Thymus (tissue), 11 donors: ENCODE results near the gene FXYD2. TPM values are rescaled to one million over a fixed set of nuclear protein-coding genes. Genes with fewer than 3 reads are reported as not detected.

Experiments
- DNase-seq, 9 donors: peaks; one replicate each; pipeline ENCODE4 v3.0.0-alpha.2; 2013; ENCODE audit warnings: low spot score in 9 of 9, low read depth in 6 of 9, missing footprints in 1 of 9
- H3K27ac ChIP-seq, 2 donors: one replicate each; pipeline ENCODE4 v1.5.1; 2013; ENCODE audit warnings: control low read depth in 1 of 2, low read depth in 1 of 2, low read length in 1 of 2, mild to moderate bottlenecking in 1 of 2, moderate library complexity in 1 of 2
- H3K27me3 ChIP-seq, 2 donors: one replicate each; pipeline ENCODE4 v1.5.1; 2013; ENCODE audit warnings: low read length in 1 of 2; ENCODE audit not compliant: control insufficient read depth in 2 of 2, insufficient read depth in 1 of 2
- H3K36me3 ChIP-seq, 2 donors: one replicate each; pipeline ENCODE4 v1.5.1; 2013; ENCODE audit warnings: low read length in 1 of 2, mild to moderate bottlenecking in 1 of 2, moderate library complexity in 1 of 2; ENCODE audit not compliant: control insufficient read depth in 2 of 2, insufficient read depth in 2 of 2
- H3K4me1 ChIP-seq, 2 donors: one replicate each; pipeline ENCODE4 v1.5.1; 2013; ENCODE audit warnings: low read length in 2 of 2; ENCODE audit not compliant: control insufficient read depth in 2 of 2, insufficient read depth in 2 of 2
- H3K4me3 ChIP-seq, 2 donors: one replicate each; pipeline ENCODE4 v1.5.1; 2013; ENCODE audit warnings: low read length in 2 of 2, control low read depth in 1 of 2, mild to moderate bottlenecking in 1 of 2
- H3K9me3 ChIP-seq, 2 donors: one replicate each; pipeline ENCODE4 v1.5.1; 2013; ENCODE audit warnings: low read length in 1 of 2, mild to moderate bottlenecking in 1 of 2; ENCODE audit not compliant: control insufficient read depth in 2 of 2, insufficient read depth in 1 of 2
- WGBS: extraction: QIAGEN DNeasy Blood & Tissue Kit; methylation state at CpG from one replicate; pipeline ENCODE4 v1.1.7; 2013; 5-methylcytosine and 5-hydroxymethylcytosine counted together
- polyA plus RNA-seq: library from polyadenylated mRNA; stranded (reverse); fragments of 200-250 nt; gene quantifications from one replicate; pipeline ENCODE4 v1.2.3, GENCODE V29; 2013
- total RNA-seq: library from RNA; stranded (reverse); fragments of 120-200 nt; gene quantifications from one replicate; pipeline ENCODE4 v1.2.4, GENCODE V29; 2013
- donor health status: healthy.

Gene FXYD2
- total and polyA plus RNA-seq, 2 donors: 78.9 to 100 TPM

GRCh38 chr11:117833401-117833891 is 8.9 kb upstream of the FXYD2 start:
- DNase-seq: no peak
- WGBS: 71% methylated on average over 7 of the region's 7 CpGs
- no peaks in the 10 kb centered on the region for H3K27me3 ChIP-seq

GRCh38 chr11:117832511-117832910 is 8.0 kb upstream of the FXYD2 start:
- H3K36me3 ChIP-seq: no peaks in the 10 kb centered on the region
- H3K9me3 ChIP-seq: no peaks in the 10 kb centered on the region
- no peaks in the 10 kb centered on the region for H3K27me3 ChIP-seq
- DNase-seq: no peak
- H3K4me3 ChIP-seq: no peak overlapping the region
- 92% methylated on average over 8 of the region's 8 CpGs for WGBS
- H3K27ac ChIP-seq: peak overlapping the region in 1 of 2 donors; percentile 3
- peaks cover 43 to 64% of the 10 kb centered on the region in 2 donors for H3K4me1 ChIP-seq

More at GRCh38 chr11:117833401-117833891, 8.9 kb upstream of the FXYD2 start:
- peaks cover 33 to 57% of the 10 kb centered on the region in 2 donors for H3K4me1 ChIP-seq
- H3K36me3 ChIP-seq: no peaks in the 10 kb centered on the region
- no peaks in the 10 kb centered on the region for H3K9me3 ChIP-seq
- no peak overlapping the region for H3K27ac ChIP-seq
- no peak overlapping the region for H3K4me3 ChIP-seq

- no peaks in the 10 kb centered on the region for H3K9me3 ChIP-seq
- no peaks in the 10 kb centered on the region for H3K27me3 ChIP-seq
- no peaks in the 10 kb centered on the region for H3K36me3 ChIP-seq
- no peak overlapping the region for H3K4me3 ChIP-seq
- H3K27ac ChIP-seq: peak overlapping the region in 1 of 2 donors; percentile 59
- H3K4me1 ChIP-seq: peaks cover 43 to 65% of the 10 kb centered on the region in 2 donors
- WGBS: 86% methylated on average over 7 of the region's 7 CpGs
- DNase-seq: no peak
Measured at GRCh38 chr11:117831661-117832415, 7.3 kb upstream of the FXYD2 start.

- DNase-seq: peak in 2 of 9 donors; percentile 45 to 61
- H3K36me3 ChIP-seq: no peaks in the 10 kb centered on the region
- H3K27me3 ChIP-seq: no peaks in the 10 kb centered on the region
- H3K4me1 ChIP-seq: peaks cover 43 to 66% of the 10 kb centered on the region in 2 donors
- H3K9me3 ChIP-seq: no peaks in the 10 kb centered on the region
- 19% methylated on average over 6 of the region's 6 CpGs for WGBS
- H3K4me3 ChIP-seq: no peak overlapping the region
- peak overlapping the region; percentile 47 to 59 for H3K27ac ChIP-seq
Measured at GRCh38 chr11:117830674-117831351, 6.3 kb upstream of the FXYD2 start.

GRCh38 chr11:117830072-117830471 is 5.5 kb upstream of the FXYD2 start:
- Histone ChIP-seq H3K27ac (peak overlapping the region; percentile 36 to 59), H3K27me3 (no peaks in the 10 kb centered on the region), H3K9me3 (no peaks in the 10 kb centered on the region), H3K4me1 (peaks cover 47 to 74% of the 10 kb centered on the region in 2 donors), H3K36me3 (no peaks in the 10 kb centered on the region), H3K4me3 (no peak overlapping the region)
- no peak for DNase-seq
- WGBS: 95% methylated on average over 14 of the region's 14 CpGs

- DNase-seq: no peak
- peaks cover 55 to 81% of the 10 kb centered on the region in 2 donors for H3K4me1 ChIP-seq
Measured at GRCh38 chr11:117829369-117829725, 4.8 kb upstream of the FXYD2 start.

GRCh38 chr11:117828611-117829368 is 4.2 kb upstream of the FXYD2 start:
- no peaks in the 10 kb centered on the region for H3K27me3 ChIP-seq
- H3K36me3 ChIP-seq: no peaks in the 10 kb centered on the region
- peak in 3 of 9 donors; percentile 63 to 77 (median 69) for DNase-seq
- peak overlapping the region; percentile 67 to 87 for H3K27ac ChIP-seq
- H3K4me1 ChIP-seq: peaks cover 60 to 84% of the 10 kb centered on the region in 2 donors
- no peaks in the 10 kb centered on the region for H3K9me3 ChIP-seq
- H3K4me3 ChIP-seq: no peak overlapping the region
- 47% methylated on average over 16 of the region's 16 CpGs for WGBS

More at GRCh38 chr11:117829369-117829725, 4.8 kb upstream of the FXYD2 start:
- WGBS: 88% methylated on average over 7 of the region's 7 CpGs
- Histone ChIP-seq H3K4me3 (no peak overlapping the region), H3K36me3 (no peaks in the 10 kb centered on the region), H3K27ac (peak overlapping the region; percentile 67 to 87), H3K27me3 (no peaks in the 10 kb centered on the region), H3K9me3 (no peaks in the 10 kb centered on the region)

GRCh38 chr11:117827521-117828511 is 3.3 kb upstream of the FXYD2 start:
- Histone ChIP-seq H3K27ac (peak overlapping the region; percentile 59 to 87), H3K27me3 (no peaks in the 10 kb centered on the region), H3K4me3 (no peak overlapping the region), H3K36me3 (no peaks in the 10 kb centered on the region), H3K9me3 (no peaks in the 10 kb centered on the region), H3K4me1 (peaks cover 70 to 85% of the 10 kb centered on the region in 2 donors)
- peak in 3 of 9 donors; percentile 45 to 73 (median 50) for DNase-seq
- WGBS: 16% methylated on average over 15 of the region's 15 CpGs
